ENCODE results near the gene PLEKHA5.

GRCh38 chr12:19220852-19221466 lies 91.4 kb downstream of the PLEKHA5 start:
- TF ChIP-seq, protein P1, sequence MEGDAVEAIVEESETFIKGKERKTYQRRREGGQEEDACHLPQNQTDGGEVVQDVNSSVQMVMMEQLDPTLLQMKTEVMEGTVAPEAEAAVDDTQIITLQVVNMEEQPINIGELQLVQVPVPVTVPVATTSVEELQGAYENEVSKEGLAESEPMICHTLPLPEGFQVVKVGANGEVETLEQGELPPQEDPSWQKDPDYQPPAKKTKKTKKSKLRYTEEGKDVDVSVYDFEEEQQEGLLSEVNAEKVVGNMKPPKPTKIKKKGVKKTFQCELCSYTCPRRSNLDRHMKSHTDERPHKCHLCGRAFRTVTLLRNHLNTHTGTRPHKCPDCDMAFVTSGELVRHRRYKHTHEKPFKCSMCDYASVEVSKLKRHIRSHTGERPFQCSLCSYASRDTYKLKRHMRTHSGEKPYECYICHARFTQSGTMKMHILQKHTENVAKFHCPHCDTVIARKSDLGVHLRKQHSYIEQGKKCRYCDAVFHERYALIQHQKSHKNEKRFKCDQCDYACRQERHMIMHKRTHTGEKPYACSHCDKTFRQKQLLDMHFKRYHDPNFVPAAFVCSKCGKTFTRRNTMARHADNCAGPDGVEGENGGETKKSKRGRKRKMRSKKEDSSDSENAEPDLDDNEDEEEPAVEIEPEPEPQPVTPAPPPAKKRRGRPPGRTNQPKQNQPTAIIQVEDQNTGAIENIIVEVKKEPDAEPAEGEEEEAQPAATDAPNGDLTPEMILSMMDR (IDR thresholded peaks at IDR 0.05) = no peak
- no peak for TF ChIP-seq POLR2A (IDR thresholded peaks at IDR 0.05)

Data from Peyer's patch (tissue), 4 donors.